HL-60 (cell line): Measurements from ENCODE around the gene SUCO.

Experiments used
- GABPA ChIP-seq: IDR thresholded peaks from 2 replicates; pipeline ENCODE4 v1.6.1; 2012; ENCODE audit warnings: low read depth
- POLR2AphosphoS5 ChIP-seq: IDR thresholded peaks from 2 replicates; pipeline ENCODE4 v1.6.1; 2012; ENCODE audit warnings: low read depth
- TF ChIP-seq, protein P1 (sequence below): IDR thresholded peaks from one replicate; pipeline ENCODE4 v1.5.1; 2011; ENCODE audit warnings: low read length, control low read depth, inconsistent platforms; ENCODE audit not compliant: insufficient read depth
- TF ChIP-seq, protein P2 (sequence below): IDR thresholded peaks from 2 replicates; pipeline ENCODE4 v1.6.1; 2012; ENCODE audit warnings: low read depth; ENCODE audit not compliant: insufficient replicate concordance

DNA sequence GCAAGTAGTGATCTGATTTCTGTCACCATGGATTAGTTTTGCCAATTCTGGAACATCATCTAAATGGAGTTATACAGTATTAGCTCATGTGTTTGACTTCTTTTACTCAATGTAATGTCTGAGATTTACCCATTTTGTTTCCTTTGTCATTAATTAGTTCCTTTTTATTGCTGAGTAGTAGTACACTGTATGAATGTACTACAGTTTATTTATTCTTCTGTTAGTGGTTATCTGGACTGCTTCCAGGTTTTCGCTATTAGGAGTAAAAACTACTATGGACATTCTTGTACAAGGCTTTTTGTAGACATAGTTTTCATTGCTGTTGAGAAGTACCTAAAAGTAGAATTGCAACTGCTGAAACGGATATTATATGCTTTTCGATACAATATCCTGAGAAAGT is 14.1 kb downstream of the SUCO start:
- TF ChIP-seq, protein P1, sequence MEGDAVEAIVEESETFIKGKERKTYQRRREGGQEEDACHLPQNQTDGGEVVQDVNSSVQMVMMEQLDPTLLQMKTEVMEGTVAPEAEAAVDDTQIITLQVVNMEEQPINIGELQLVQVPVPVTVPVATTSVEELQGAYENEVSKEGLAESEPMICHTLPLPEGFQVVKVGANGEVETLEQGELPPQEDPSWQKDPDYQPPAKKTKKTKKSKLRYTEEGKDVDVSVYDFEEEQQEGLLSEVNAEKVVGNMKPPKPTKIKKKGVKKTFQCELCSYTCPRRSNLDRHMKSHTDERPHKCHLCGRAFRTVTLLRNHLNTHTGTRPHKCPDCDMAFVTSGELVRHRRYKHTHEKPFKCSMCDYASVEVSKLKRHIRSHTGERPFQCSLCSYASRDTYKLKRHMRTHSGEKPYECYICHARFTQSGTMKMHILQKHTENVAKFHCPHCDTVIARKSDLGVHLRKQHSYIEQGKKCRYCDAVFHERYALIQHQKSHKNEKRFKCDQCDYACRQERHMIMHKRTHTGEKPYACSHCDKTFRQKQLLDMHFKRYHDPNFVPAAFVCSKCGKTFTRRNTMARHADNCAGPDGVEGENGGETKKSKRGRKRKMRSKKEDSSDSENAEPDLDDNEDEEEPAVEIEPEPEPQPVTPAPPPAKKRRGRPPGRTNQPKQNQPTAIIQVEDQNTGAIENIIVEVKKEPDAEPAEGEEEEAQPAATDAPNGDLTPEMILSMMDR: no peak
- TF ChIP-seq, protein P2, sequence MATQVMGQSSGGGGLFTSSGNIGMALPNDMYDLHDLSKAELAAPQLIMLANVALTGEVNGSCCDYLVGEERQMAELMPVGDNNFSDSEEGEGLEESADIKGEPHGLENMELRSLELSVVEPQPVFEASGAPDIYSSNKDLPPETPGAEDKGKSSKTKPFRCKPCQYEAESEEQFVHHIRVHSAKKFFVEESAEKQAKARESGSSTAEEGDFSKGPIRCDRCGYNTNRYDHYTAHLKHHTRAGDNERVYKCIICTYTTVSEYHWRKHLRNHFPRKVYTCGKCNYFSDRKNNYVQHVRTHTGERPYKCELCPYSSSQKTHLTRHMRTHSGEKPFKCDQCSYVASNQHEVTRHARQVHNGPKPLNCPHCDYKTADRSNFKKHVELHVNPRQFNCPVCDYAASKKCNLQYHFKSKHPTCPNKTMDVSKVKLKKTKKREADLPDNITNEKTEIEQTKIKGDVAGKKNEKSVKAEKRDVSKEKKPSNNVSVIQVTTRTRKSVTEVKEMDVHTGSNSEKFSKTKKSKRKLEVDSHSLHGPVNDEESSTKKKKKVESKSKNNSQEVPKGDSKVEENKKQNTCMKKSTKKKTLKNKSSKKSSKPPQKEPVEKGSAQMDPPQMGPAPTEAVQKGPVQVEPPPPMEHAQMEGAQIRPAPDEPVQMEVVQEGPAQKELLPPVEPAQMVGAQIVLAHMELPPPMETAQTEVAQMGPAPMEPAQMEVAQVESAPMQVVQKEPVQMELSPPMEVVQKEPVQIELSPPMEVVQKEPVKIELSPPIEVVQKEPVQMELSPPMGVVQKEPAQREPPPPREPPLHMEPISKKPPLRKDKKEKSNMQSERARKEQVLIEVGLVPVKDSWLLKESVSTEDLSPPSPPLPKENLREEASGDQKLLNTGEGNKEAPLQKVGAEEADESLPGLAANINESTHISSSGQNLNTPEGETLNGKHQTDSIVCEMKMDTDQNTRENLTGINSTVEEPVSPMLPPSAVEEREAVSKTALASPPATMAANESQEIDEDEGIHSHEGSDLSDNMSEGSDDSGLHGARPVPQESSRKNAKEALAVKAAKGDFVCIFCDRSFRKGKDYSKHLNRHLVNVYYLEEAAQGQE: no peak
- no peak for TF ChIP-seq POLR2AphosphoS5
- TF ChIP-seq GABPA: no peak
